Mucosa of gallbladder (tissue), 1 donor: ENCODE data around the gene LRRC4B. TPM values are rescaled to one million over a fixed set of nuclear protein-coding genes. Genes with fewer than 3 reads are reported as not detected.

Experiments
- DNase-seq: peaks from one replicate; pipeline ENCODE4 v3.0.0-alpha.2; 2020; ENCODE audit warnings: low spot score
- total RNA-seq: library from RNA; stranded (reverse); gene quantifications from one replicate; pipeline ENCODE4 v1.2.1, GENCODE V29; 2021
- donor health status: DM: no; HTN: no; CAD: no.

The LRRC4B gene
- total RNA-seq, 1 donor from 2014 or later, result 3.5 TPM

DNA sequence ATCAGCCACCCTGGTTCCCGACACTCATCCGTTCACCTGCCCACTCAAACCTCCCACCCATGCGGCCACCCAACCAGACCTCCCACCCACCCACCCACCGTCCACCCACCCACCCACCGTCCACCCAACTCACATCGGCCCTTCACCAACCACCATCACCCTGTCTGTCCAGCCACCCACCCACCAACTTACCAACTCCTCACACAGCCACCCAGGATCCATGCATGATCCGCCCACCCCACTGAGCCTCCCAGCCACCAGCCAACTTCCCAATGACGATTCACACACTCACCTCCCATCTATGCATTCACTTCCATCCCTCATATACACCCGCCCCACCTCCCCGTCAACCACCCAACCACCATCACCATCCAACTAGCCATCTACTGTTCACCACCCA, 61.5 kb downstream of the LRRC4B start:
- DNase-seq, result no peak

DNA sequence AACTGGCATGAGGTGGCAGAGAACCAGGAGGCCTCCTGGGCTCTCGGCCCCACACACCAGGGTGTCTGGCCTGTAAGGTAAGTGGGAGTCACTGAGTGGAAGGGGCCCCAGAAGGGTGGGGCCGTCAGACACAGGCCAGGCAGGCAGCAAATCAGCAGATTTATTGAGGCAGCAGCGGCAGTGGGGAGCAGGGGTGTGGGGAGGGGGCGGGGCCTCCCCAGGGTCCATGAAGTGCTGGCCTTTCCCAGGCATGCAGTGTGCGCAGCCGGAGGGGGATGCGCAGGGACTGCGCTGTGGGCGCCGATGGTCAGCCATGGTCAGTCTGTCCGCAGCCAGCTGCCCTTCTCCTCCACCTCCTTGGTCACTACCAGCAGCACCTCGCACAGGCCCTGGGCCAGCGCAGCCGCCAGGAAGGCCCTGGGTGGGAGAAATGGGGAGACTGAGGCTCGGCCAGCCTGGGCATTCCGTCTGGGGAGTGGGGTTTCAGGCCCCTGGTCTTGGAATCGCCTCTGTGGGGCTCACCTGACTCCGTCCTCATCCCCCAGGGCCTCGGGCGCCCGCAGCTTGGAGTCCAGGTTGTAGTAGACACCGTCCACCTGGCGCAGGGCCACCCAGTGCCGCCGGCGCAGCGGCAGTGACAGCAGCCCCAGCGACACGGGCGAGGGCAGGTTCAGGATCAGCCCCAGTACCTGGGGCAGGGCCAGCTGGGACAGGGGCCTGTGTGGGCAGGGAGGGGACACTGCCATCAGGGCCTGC, 62.2 kb downstream of the LRRC4B start:
- no peak for DNase-seq

DNA sequence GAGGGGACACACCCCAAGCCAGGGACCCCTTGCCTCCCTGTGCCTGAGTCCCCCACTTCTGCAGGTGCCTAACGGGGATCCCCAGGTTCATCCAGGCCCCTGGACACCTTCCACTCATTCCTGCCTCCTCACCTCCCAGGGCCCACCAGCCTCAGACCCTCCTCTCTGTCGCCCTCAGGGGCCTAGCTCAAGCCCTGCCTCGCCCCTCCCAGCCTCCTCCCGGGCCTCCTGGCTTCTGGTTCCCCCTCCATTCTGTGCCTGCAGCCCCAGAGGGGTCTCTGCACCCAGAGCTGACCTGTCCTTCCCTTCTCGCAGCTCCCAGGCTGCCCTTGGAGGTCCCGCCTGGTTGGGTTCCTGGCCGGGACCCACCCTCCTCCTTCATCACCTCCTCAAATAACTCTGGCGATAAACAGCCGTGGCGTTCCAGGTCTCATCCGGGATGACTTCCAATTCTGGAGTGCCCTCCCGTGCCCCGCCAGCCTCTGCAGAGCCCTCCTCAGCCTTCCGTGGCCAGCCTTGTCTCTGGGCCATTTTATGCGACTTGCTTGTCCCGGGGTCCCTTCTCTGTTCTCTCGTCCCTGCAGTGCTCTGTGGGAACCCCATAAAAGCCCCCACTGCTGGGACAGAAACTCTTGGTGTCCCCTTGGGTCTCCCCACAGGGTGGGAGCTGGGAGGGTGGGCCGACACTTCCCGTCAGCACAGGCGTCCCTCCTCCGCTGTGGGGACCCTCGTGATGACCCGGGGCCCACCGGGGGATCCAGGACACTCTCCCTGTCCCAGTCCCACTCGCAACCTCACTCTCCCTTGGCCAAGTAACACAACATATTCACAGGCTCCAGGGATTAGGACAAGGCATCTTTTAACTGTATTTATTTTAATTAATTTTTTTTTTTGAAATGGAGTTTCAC, 66.4 kb downstream of the LRRC4B start:
- no peak for DNase-seq

DNA sequence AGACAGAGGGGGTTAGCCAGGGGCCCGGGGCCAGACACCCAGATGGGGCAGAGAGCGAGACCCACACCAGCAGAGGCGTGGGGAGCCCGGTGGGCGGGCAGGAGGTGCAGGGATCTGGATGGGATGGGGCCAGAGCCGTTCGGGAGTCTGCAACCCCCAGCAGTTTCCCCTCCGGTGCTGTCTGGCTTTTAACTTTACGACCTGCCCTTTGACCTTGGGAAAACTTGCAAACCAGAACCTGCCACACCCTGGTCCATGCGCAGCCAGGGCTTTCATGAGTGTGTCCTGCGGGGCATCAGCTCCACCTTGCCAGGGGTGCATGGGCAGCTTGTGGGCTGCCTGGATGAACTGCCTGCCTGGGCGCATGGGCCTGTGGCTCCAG, 67.1 kb downstream of the LRRC4B start:
- DNase-seq, result no peak

DNA sequence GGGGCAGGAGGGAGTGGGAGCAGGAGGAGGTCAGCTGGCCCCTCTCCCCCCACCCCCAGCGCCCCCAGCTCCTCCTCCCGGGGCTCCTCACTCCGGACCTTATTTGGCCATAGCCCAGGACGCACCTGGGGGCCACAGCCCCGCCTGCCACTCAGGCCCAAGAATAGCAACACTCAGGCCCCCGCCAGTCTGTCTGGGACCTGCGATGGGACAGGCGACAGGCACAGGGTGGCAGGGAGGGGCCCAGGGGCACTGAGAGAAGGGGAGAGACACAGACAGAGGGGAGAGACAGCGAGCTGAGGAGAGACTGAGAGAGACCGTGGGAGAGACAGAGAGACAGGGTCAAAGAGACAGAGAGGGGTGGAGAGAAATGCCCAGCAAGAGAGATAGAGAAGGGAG, 67.5 kb downstream of the LRRC4B start:
- DNase-seq, result no peak

DNA sequence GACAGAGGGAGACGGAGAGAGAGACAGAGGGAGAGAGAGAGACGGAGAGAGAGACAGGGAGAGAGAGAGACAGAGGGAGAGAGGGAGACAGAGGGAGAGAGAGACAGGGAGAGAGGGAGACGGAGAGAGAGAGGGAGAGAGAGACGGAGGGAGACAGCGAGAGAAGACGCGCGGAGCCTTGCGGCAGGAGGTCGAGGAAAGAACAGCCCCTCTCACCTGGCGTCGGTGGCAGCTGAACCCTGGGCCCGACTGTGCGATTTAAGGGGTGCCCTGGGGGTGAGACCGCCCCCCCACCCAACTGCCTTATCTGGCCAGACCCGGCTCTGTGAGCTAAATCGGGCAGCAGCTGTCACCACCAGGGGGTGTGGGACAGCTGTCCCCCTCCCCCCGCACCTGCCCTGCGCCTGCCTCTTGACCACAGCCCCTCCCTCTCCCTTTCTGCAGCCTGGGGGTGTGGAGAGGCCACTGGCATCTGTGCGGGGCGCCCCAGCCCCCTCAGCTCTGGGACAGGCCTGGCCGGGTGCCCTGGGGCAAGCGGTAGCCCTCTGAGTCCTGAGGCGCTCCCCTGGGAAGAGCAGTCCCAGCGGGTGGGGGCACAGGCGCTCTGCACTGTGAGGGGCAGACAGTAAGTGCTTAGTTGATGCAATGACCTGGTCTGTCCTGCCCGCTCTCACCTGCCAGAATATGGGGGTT, 68.0 kb downstream of the LRRC4B start:
- DNase-seq, result no peak

DNA sequence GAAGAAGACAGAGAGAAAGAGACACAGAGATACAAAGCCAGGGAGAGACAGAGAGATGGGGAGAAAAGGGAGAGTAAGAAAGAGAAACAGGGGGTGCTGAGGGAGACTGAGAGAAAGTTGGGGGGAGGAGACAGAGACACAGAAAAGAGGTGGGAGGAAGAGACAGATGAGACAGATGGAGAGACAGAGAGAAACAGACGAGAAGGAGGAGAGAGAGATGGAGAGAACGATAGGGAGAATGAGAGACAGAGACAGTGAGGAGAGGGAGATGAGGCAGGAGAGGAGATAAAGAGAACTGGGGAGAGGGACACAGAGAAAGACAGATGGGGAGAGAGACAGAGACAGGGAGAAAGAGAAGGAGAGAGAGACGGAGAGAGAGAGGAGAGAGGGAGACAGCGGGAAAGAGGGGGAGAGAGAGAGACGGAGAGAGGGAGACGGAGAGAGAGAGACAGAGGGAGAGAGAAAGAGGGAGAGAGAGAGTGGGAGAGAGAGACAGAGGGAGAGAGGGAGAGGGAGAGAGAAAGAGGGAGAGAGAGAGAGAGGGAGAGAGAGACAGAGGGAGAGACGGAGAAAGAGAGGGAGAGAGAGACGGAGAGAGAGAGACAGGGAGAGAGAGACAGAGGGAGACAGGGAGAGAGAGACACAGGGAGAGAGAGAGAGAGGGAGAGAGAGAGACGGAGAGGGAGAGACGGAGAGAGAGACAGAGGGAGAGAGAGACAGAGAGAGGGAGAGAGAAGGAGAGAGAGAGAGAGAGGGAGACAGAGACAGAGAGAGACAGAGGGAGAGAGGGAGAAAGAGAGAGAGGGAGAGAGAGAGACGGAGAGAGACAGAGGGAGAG, 69.8 kb downstream of the LRRC4B start:
- DNase-seq, result no peak

DNA sequence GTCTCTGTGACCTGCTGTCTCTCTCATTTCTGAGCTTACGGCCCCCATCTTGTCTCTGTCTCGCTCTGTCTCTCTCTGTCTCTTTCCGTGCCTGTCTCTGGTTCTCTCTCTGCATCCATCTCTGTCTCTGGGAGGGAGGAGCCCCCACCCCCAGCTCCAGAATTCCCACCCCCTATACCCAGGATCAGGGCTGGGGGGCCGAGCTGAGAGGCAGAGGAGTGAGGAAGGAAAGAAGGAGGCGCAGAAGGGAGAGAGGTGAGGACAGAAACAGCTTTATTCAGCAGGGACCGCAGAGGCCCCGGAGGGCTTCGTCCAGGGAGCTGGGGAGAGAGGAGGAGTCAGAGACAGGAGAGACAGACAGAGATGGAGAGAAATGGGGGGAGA, 71.2 kb downstream of the LRRC4B start:
- DNase-seq, result no peak

DNA sequence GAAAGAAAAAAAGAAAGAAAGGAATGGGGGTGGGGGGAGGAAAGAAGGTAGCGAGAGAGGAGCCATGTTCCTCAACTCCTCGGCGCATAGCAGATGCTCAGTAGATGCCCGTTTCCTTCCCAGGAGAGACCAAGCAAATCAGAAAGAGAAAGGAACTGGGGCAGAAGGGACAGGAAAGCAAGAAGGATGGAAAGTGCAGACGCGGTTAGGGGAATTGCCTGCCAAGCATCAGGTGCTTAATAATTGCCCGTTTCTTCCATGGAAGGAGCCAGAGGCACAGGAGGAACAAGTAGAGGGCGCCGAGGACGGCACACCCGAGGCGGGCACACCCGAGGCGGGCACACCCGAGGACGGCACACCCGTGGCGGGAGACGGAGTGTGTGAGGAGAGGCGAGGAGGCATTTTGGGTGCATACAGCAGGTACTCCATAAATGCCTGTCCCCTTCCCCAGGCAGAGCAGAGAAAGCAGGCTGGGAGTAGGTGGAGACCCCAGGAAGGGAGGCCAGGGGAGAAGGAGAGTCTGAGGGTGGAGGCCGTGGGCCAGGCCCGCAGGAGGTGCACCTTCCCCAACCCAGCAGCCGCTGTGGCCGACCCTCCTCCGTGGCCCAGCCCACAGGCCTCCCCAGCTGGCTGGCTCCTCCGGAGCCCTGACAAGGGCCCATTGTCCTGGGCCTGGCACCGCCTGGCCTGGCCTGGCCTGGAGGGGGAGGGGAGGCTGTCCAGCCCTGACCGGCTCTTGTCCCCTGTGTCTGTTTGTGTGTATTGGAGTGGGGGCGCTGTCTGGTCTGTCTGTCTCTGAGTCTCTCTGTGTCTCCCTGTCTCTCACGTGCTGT, 71.8 kb downstream of the LRRC4B start:
- no peak for DNase-seq

DNA sequence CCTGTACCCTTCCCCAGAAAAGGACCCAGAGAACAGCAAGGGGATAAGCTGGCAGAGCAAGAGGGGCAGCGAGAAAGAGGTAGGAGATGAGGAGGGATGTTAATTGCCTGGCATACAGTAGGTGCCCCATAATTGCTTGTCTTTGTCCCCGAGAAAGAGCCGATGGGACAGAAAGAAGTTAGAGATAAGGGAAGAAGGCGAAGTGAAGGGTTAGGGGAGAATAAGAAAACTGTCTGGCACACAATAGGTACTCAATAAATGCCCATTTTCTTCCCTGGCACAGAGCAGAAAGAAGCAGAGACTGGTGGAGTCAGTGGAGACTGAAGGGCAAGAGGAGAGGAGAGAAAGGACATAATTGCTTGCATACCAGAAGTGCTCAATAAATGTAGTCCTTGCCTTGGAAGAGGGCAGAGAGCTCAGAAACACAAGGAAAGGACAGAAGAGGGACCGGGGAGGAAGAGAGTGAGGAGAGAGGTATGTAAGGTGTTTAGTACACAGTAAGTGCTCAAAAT, 73.2 kb downstream of the LRRC4B start:
- DNase-seq, result no peak

DNA sequence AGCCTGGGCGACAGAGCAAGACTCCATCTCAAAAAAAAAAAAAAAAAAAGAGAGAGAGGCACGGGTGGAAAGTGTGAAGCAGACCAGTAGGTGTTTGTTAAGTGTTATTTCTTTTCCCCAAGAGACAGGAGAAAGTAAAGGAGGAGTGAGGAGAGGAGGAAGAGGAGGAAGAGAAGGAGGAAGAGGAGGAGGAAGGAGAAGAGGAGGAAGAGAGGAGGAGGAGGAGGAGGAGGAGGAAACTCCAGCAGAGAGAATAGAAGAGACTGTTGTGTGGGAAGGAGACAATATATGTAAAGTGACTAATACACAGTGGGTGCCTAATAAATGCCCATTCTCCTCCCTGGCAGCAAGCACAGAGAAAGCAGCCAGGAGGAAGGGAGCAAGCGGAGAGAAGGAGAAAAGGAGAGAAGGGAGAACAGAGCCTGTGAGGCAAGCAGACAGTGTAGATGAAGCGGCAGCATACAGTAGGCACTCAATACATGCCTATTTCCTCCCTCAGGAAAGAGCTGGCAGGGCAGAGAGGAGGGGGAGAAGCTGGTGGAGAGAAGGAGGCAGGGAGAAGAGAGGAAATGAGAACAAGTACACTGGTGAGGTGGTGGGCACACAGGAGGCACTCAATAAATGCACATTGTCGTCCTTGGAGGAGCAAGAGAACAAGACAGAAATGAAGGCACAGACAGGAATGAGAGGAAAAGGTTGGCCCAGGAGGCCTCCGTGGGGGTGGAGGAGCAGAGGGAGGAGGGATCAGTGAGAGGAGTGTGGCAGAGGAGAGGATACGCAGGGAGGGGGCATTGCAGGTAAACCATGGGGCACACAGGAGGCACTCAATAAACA, 73.8 kb downstream of the LRRC4B start:
- no peak for DNase-seq

DNA sequence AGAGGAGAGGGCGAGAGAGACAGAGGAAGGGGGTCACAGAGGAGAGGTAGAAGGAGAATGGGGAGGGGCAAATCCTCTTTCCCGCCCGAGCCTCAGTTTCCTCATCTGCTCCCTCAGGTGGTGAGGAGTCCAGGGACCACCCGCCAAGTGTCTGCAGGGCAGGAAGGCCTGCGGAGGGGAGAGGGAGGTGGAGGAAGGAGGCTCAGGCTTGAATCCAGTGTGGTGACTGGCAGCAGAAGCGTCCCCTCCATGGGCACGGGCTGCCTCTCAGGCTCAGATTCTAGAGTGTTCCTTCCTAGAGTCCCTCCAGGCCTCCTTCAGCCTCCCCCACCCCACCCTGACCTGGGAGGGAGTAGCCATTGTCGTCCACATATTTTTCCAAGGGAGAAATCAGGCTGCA, 75.1 kb downstream of the LRRC4B start:
- no peak for DNase-seq

DNA sequence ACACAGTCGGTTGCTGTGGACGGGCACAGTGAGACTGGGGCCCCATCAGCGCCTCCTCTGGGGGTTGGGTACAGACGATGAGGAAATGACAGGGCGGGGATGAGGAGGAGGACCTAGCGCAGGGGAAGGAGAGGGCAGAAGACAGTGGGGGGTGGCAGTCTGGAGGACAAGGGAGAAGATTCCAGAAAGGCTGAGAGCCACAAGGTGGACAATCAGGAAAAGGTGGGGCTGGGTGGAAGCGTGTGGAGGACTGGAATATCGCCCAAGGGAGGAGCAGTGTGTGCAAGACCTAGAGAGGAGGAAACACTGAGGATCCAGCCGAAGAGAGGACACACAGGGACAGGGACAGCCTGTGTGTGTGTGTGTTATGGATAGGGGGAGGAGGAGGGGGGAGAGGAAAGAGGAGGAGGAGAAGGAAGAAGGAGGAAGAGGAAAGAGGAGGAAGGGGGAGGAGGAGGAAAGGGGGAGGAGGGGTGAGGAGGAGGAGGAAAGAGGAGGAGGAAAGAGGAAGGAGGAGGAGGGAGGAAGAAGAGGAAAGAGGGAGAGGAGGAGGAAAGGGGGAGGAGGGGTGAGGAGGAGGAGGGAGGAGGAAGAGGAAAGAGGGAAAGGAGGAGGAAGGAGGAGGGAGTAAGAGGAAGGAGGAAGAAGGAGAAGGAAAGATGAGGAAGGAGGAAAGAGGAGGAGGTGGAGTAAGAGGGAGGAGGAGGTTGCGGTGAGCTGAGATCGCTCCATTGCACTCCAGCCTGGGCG, 75.8 kb downstream of the LRRC4B start:
- DNase-seq, result no peak

DNA sequence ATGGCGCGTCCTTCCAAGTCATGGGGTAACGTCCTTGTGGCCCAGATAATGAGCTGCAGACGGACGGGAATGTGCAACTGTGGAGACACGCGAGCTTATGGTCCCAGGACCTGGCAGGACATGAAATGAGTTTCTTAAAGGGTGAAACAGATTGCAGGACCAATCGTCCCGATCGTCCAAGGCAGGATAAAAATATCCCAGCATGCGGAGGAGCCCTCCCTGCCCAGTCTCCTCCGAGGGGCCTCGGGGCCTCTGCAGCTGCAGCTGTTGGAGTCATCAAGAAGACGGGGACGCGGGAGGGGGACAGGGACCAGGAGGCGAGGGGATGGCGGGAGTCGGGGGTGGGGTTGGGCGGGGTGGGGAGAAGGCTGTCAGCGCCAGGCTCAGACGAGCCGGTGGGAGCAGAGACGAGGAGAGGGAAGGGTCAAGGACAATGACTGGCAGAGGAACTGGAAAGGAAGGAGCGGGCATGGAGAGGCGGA, 77.2 kb downstream of the LRRC4B start:
- DNase-seq, result no peak

DNA sequence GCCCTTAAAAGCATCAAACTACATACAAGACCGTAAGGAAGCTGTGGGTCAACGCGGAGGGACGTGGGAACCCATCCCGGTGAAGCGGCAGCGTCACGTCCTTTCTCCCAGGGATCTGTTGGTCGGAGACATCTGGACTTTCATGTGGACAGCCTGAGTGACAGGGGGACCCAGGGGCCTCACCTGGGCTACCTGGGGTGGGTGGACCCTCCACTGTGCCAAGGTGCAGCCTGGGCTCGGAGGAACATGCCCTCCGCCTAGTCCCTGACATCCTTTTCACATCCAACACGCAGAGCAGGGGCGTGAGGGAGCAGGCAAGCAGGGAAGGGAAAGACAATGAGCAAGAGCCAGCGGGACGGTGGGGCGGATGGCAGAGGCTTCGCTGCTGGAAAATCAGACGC, 77.8 kb downstream of the LRRC4B start:
- no peak for DNase-seq

DNA sequence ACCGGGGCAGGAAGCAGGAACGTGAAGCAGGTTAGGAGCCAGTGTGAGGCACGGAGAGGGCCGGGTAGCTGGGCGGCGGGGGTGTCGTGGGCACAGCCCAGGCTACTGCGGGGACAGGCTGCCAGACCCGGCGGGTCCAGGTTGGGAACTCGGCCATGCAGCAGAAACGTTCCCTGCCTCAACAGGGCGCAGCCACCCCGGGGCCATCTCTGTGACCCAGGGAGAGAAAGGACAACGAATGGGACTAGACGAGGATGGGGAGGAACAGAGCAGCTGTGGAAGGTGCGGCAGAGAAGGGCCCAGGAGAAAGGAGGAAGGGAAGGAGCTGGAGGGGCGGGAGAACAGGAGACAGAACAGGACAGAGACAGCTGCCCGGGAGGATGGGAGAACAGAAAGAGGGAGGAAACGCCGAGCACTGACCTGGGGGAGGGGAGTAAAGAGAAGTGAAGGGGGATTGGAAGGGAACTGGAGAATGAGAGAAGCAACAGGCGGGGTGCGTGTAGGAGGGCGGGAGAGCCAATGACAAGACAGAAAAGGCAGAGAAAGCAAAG, 78.7 kb downstream of the LRRC4B start:
- DNase-seq, result no peak

DNA sequence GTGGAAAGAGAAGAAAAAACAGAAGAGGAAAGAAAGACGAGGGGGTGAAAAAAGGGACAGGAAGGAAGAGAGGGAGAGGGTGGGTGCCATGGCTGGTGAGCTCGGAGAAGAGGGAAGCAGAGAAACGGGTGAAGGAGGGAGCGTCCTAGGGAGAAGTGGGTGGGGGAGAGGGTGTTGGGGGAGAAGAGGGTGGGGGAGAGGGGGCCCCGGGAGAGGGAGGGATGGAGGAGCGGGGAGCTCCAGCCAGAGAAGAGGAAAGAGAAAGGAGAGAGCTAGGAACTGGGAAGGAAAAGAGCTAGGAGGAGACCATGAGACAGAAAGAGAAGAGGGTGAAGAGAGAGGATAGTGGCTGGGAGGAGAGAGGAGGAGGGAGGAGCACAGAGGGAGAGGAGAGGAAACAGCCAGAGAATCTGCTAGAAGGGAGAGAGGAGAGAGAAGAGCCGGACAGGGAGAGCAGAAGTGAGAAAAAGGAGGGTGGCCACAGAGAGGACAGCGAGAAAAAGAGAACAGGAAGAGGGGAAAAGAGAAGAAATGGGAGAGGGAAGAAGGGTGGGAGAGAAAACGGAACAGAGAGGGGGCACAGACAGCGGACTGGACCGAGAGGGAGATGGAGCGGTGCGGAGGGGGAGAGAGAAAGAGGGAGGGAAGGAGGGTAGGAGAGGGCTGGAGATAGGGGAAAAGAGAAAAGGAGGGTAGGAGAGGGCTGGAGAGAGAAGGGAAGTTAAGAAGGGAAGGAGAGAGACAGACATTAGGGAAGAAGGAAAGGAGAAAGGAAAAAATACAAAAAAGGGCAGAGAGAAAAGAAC, 79.6 kb downstream of the LRRC4B start:
- DNase-seq, result no peak
